Glutamatergic neuron (in vitro differentiated cells): Measurements from ENCODE around the gene SETD1B. TPM values are rescaled to one million over a fixed set of nuclear protein-coding genes. Genes with fewer than 3 reads are reported as not detected.

Experiments
- DNase-seq: peaks from one replicate; pipeline ENCODE4 v3.0.0; 2022
- H3K27ac Mint-ChIP-seq: one replicate; pipeline ENCODE4 v1.8.0; 2020; ENCODE audit warnings: mild to moderate bottlenecking, mixed read lengths, inconsistent platforms; ENCODE audit not compliant: unreplicated experiment
- H3K27me3 Mint-ChIP-seq: one replicate; pipeline ENCODE4 v1.8.0; 2020; ENCODE audit warnings: mild to moderate bottlenecking, moderate library complexity, mixed read lengths, inconsistent platforms; ENCODE audit not compliant: unreplicated experiment
- H3K36me3 Mint-ChIP-seq: one replicate; pipeline ENCODE4 v1.8.0; 2020; ENCODE audit warnings: mild to moderate bottlenecking, mixed read lengths, inconsistent platforms; ENCODE audit not compliant: unreplicated experiment
- H3K4me1 Mint-ChIP-seq: one replicate; pipeline ENCODE4 v1.8.0; 2020; ENCODE audit warnings: mild to moderate bottlenecking, low read depth, mixed read lengths, inconsistent platforms; ENCODE audit not compliant: unreplicated experiment
- H3K4me3 Mint-ChIP-seq: one replicate; pipeline ENCODE4 v1.8.0; 2020; ENCODE audit warnings: mild to moderate bottlenecking, mixed read lengths, inconsistent platforms; ENCODE audit not compliant: unreplicated experiment
- H3K9me3 Mint-ChIP-seq: one replicate; pipeline ENCODE4 v1.8.0; 2020; ENCODE audit warnings: mild to moderate bottlenecking, moderate library complexity, mixed read lengths, inconsistent platforms; ENCODE audit not compliant: unreplicated experiment
- total RNA-seq: library from RNA; stranded (reverse); fragmentation: NEBNext Ultra II Directional; extraction: Animal tissue kit (Norgen Biotek cat#: 25700); gene quantifications from one replicate; pipeline ENCODE4 v1.2.1, GENCODE V29; 2021; ENCODE audit not compliant: unreplicated experiment
- TF ChIP-seq, protein P1 (sequence below): fragments of 200-600 bp; sonication (generic); IDR thresholded peaks from one replicate; pipeline ENCODE4 v1.5.0; 2021; ENCODE audit not compliant: partially characterized antibody, unreplicated experiment

Gene SETD1B
- total RNA-seq, 1 donor from 2014 or later, result 35.0 TPM

DNA sequence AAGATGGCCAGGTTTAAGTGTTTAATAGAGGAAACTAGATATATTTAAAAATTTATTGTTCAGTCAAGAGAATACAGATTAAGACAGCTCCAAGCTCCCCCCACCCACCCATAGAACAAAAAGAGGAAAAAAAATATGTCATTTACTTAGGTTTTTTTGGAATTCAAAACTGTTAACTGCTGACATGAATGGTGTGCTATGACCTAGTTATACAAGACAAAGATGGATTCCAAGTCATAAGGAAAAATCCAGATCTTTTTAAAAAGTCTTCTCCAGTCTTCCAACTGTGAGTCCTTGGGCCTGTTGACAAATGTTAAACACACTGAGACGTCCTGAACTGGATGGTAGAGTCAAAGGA, 1.3 kb upstream of the SETD1B start:
- Mint-ChIP-seq H3K36me3 (peaks cover 9% of the 10 kb centered on the region), H3K27me3 (peaks cover 40% of the 10 kb centered on the region), H3K9me3 (peaks cover 47% of the 10 kb centered on the region), H3K4me1 (peaks cover 21% of the 10 kb centered on the region), H3K4me3 (peak overlapping the region; percentile 98), H3K27ac (peak overlapping the region; percentile 99)
- TF ChIP-seq, protein P1, sequence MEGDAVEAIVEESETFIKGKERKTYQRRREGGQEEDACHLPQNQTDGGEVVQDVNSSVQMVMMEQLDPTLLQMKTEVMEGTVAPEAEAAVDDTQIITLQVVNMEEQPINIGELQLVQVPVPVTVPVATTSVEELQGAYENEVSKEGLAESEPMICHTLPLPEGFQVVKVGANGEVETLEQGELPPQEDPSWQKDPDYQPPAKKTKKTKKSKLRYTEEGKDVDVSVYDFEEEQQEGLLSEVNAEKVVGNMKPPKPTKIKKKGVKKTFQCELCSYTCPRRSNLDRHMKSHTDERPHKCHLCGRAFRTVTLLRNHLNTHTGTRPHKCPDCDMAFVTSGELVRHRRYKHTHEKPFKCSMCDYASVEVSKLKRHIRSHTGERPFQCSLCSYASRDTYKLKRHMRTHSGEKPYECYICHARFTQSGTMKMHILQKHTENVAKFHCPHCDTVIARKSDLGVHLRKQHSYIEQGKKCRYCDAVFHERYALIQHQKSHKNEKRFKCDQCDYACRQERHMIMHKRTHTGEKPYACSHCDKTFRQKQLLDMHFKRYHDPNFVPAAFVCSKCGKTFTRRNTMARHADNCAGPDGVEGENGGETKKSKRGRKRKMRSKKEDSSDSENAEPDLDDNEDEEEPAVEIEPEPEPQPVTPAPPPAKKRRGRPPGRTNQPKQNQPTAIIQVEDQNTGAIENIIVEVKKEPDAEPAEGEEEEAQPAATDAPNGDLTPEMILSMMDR, result no peak
- DNase-seq, result no peak

DNA sequence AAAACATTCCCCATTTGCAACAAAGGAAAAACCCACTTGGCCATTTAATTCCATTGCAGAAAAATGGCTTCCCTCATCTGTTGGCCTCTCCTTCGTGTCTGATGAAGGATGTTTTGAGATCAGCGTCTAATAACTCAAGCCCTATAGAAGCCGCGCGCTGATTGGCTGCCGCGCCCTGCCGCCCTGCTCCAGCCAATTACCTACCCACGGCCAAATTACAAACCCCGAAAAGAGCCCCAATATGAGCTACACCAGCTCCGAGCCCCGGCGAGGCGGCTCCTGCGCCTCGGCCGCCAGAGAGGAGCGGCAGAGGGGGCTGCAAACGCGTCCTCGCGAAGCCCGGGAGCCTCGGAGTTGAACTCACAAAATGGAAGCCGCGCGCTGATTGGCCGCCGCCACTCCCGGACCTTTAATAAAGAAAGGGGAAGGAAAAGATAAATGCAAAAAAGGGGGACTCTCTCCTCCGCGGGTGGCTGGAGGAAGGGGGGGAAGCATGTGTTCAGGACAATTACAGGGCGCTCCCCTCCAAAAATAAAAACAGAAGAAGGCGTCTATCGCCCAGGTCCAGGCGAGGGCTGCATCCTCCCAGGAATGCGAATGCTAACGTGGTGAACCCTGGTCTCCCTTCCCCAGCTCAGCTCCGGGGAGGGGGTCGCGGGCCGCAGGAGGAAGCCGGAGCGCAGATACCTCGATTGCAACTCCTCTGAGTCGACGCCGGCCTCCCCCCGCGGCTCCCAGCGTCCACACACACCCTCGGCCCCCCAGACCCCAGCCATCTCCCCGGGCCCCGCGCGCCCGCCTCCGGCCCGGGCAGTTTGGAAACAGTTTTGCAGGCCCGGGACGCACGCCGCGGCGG, 738 bp upstream of the SETD1B start:
- H3K27ac Mint-ChIP-seq, result peak overlapping the region; percentile 99
- peaks cover 43% of the 10 kb centered on the region for H3K9me3 Mint-ChIP-seq
- H3K4me3 Mint-ChIP-seq, result peak overlapping the region; percentile 98
- H3K27me3 Mint-ChIP-seq, result peaks cover 35% of the 10 kb centered on the region
- TF ChIP-seq, protein P1, result no peak
- peaks cover 9% of the 10 kb centered on the region for H3K36me3 Mint-ChIP-seq
- H3K4me1 Mint-ChIP-seq, result peaks cover 19% of the 10 kb centered on the region
- peak; percentile 89 for DNase-seq

DNA sequence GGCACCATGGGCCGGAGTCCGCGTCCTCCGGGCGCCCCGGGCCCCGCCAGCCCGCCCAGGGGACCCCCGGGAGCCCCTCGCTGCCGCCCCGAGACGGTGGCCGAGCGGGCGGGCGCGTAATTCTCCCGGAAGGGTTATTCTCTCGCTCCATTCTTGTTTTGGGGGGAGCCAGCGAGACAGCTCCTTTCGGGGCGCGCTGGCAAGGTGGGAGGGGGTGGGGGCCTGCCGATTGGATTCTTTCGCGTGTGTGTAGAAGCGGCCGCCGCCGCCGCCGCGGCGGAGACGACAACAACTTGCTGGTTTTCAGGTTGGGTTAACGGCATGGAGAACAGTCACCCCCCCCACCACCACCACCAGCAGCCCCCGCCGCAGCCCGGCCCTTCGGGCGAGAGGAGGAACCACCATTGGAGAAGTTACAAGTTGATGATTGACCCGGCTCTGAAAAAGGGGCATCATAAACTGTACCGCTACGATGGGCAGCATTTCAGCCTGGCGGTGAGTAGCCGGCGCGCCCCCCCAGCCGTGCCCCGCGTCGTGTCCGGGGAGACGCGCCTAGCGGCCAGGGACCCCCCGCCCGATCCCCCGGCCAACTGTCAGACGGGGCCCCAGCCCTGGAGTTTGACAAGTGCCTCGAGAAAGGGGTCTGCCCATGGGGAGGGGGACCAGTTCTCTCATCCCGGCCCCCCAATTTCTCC, 755 bp downstream of the SETD1B start:
- H3K4me1 Mint-ChIP-seq, result peaks cover 13% of the 10 kb centered on the region
- H3K36me3 Mint-ChIP-seq, result peaks cover 13% of the 10 kb centered on the region
- TF ChIP-seq, protein P1, result no peak
- peak overlapping the region; percentile 85 for H3K27ac Mint-ChIP-seq
- DNase-seq, result no peak
- peaks cover 31% of the 10 kb centered on the region for H3K9me3 Mint-ChIP-seq
- H3K4me3 Mint-ChIP-seq, result peak overlapping the region; percentile 88
- H3K27me3 Mint-ChIP-seq, result peaks cover 23% of the 10 kb centered on the region

DNA sequence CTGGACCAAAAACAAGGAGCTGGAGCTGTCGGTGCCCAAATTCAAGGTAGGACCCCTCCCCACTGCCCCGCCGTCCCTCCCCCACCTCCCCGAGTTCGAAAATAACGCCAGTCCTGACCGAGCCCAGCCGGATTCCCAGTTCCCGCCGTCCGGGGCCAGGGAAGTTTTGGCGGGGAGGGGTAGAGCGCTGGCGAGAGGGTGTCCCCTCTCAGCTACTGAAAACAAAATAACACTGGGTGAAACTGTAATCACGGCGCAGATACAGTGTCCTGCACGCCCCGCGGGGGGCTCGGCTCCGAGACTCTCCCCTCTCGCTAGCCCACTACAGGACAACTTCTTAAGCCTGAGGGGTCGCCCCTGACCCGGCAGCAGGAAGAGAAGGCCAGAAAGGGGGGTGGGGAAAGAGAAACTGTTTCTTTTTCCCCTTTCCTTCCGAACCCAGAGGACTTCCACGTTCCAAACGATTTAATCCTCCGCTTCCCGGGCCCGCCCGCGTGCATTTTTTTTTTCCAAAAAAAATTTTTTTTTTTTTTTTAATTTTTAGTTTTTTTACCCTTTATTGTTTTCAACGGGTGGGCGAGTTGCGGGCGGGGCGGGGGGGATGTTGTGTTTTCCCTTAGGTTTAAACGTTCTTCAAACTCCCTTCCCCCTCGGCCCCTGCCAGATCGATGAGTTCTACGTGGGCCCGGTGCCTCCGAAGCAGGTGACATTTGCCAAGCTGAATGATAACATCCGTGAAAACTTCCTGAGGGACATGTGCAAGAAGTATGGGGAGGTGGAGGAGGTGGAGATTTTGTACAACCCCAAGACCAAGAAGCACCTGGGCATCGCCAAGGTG, 1.6 kb downstream of the SETD1B start:
- Mint-ChIP-seq H3K36me3 (peaks cover 13% of the 10 kb centered on the region), H3K4me1 (peaks cover 13% of the 10 kb centered on the region), H3K4me3 (peak overlapping the region; percentile 97), H3K27ac (peak overlapping the region; percentile 33), H3K9me3 (peaks cover 29% of the 10 kb centered on the region), H3K27me3 (peaks cover 21% of the 10 kb centered on the region)
- TF ChIP-seq, protein P1, result no peak
- no peak for DNase-seq
